Mesenchymal stem cell (in vitro differentiated cells and primary cell): Measurements from ENCODE around the gene SUSD3. TPM values are rescaled to one million over a fixed set of nuclear protein-coding genes. Genes with fewer than 3 reads are reported as not detected.

ENCODE experiments used
- DNase-seq: peaks from one replicate; pipeline ENCODE4 v3.0.0-alpha.2; 2013
- H2AFZ ChIP-seq: one replicate; pipeline ENCODE4 v1.6.1; 2013; ENCODE audit warnings: low read depth, mild to moderate bottlenecking, control low read depth, inconsistent platforms, low read length, moderate library complexity
- H2AK5ac ChIP-seq: 2 replicates; pipeline ENCODE4 v1.6.1; 2013; ENCODE audit warnings: low read length, moderate library complexity, mild to moderate bottlenecking, inconsistent platforms; ENCODE audit not compliant: severe bottlenecking
- H2BK120ac ChIP-seq: one replicate; pipeline ENCODE4 v1.6.1; 2013; ENCODE audit warnings: low read depth, mild to moderate bottlenecking, inconsistent platforms, low read length, moderate library complexity
- H2BK12ac ChIP-seq, 2 experiments: one replicate each; pipeline ENCODE4 v1.6.1; 2013; ENCODE audit warnings: inconsistent platforms in 2 of 2, low read length in 2 of 2, mild to moderate bottlenecking in 2 of 2, moderate library complexity in 2 of 2, control low read depth in 1 of 2
- H2BK15ac ChIP-seq: one replicate; pipeline ENCODE4 v1.6.1; 2013; ENCODE audit warnings: mild to moderate bottlenecking, low read depth, inconsistent platforms; ENCODE audit not compliant: poor library complexity, severe bottlenecking
- H2BK5ac ChIP-seq: 2 replicates; pipeline ENCODE4 v1.6.1; 2013; ENCODE audit warnings: low read depth, mild to moderate bottlenecking, low read length, control low read depth, inconsistent platforms; ENCODE audit not compliant: poor library complexity, severe bottlenecking
- H3K14ac ChIP-seq, 2 experiments: one replicate each; pipeline ENCODE4 v1.6.1; 2013; ENCODE audit warnings: inconsistent platforms in 2 of 2, low read length in 2 of 2, control low read depth in 1 of 2, mild to moderate bottlenecking in 1 of 2, moderate library complexity in 1 of 2
- H3K18ac ChIP-seq, 2 experiments: one replicate each; pipeline ENCODE4 v1.6.1; 2013; ENCODE audit warnings: inconsistent platforms in 2 of 2, low read length in 2 of 2, control low read depth in 1 of 2, low read depth in 1 of 2, mild to moderate bottlenecking in 1 of 2
- H3K23ac ChIP-seq, 2 experiments: one replicate each; pipeline ENCODE4 v1.6.1; 2013; ENCODE audit warnings: inconsistent platforms in 2 of 2, low read length in 2 of 2, mild to moderate bottlenecking in 2 of 2, moderate library complexity in 2 of 2, control low read depth in 1 of 2
- H3K27ac ChIP-seq: 2 replicates; pipeline ENCODE4 v1.5.1; 2013; ENCODE audit warnings: mild to moderate bottlenecking, moderate library complexity, low read length, control low read depth, inconsistent platforms; ENCODE audit not compliant: poor library complexity, severe bottlenecking
- H3K27me3 ChIP-seq, 2 experiments: 2 replicates each; pipeline versions ENCODE4 v1.6.1 to v1.7.0; 2013; ENCODE audit warnings: low read length in 2 of 2, mild to moderate bottlenecking in 2 of 2, moderate library complexity in 2 of 2, control low read depth in 1 of 2, inconsistent platforms in 1 of 2; ENCODE audit not compliant: control insufficient read depth in 1 of 2, insufficient read depth in 1 of 2
- H3K36me3 ChIP-seq, 2 experiments: 2 replicates each; pipeline versions ENCODE4 v1.6.1 to v1.7.0; 2013; ENCODE audit warnings: low read length in 2 of 2, control low read depth in 1 of 2, inconsistent platforms in 1 of 2, low read depth in 1 of 2, mild to moderate bottlenecking in 1 of 2; ENCODE audit not compliant: insufficient read depth in 2 of 2, control insufficient read depth in 1 of 2
- H3K4ac ChIP-seq, 2 experiments: one replicate each; pipeline ENCODE4 v1.6.1; 2013; ENCODE audit warnings: inconsistent platforms in 2 of 2, low read length in 2 of 2, mild to moderate bottlenecking in 2 of 2, moderate library complexity in 2 of 2, control low read depth in 1 of 2, low read depth in 1 of 2
- H3K4me1 ChIP-seq: 2 replicates; pipeline ENCODE4 v1.6.1; 2013; ENCODE audit warnings: low read depth, low read length, control low read depth; ENCODE audit not compliant: control insufficient read depth, insufficient read depth
- H3K4me2 ChIP-seq: 2 replicates; pipeline ENCODE4 v1.6.1; 2013; ENCODE audit warnings: low read length, mild to moderate bottlenecking, inconsistent platforms; ENCODE audit not compliant: poor library complexity, severe bottlenecking
- H3K4me3 ChIP-seq, 2 experiments: 2 replicates each; pipeline versions ENCODE4 v1.5.1 to v1.7.0; 2013; ENCODE audit warnings: low read length in 2 of 2, mild to moderate bottlenecking in 2 of 2, control low read depth in 1 of 2, low read depth in 1 of 2; ENCODE audit not compliant: insufficient read depth in 1 of 2
- H3K79me1 ChIP-seq: replicated peaks from 2 replicates; pipeline ENCODE4 v1.6.1; 2013; ENCODE audit warnings: mild to moderate bottlenecking, control low read depth, low read length, inconsistent platforms; ENCODE audit not compliant: poor library complexity, severe bottlenecking
- H3K9ac ChIP-seq: 2 replicates; pipeline ENCODE4 v1.7.0; 2013; ENCODE audit warnings: mild to moderate bottlenecking, low read length, moderate library complexity
- H3K9me3 ChIP-seq: 2 replicates; pipeline ENCODE4 v1.7.0; 2013; ENCODE audit warnings: mild to moderate bottlenecking, low read length; ENCODE audit not compliant: control insufficient read depth
- H4K8ac ChIP-seq: one replicate; pipeline ENCODE4 v1.6.1; 2013; ENCODE audit warnings: inconsistent platforms, mild to moderate bottlenecking, low read length, moderate library complexity
- H4K91ac ChIP-seq: one replicate; pipeline ENCODE4 v1.6.1; 2013; ENCODE audit warnings: mild to moderate bottlenecking, low read length, inconsistent platforms
- WGBS: methylation state at CpG from one replicate; pipeline ENCODE4 v1.1.7; 2013; ENCODE audit warnings: mixed read lengths; 5-methylcytosine and 5-hydroxymethylcytosine counted together
- polyA plus RNA-seq, 2 experiments: library from polyadenylated mRNA; stranded (reverse); fragments of 200-250 nt; gene quantifications; one replicate each; pipeline ENCODE4 v1.2.3, GENCODE V29; 2013

SUSD3 gene
- 0.03 TPM for polyA plus RNA-seq (2013, experiment 1 of 2)
- not detected for polyA plus RNA-seq (2013, experiment 2 of 2)

GRCh38 chr9:93058355-93059010 lies at the start of gene SUSD3:
Gene SUSD3 (plus strand): TSS chr9:93058701. CDS start chr9:93058743, 42 bp downstream.
- no peaks in the 10 kb centered on the region for H3K79me1 ChIP-seq
- peaks cover 14% of the 10 kb centered on the region for H3K4me1 ChIP-seq
- H2BK15ac ChIP-seq = peak within 1 kb of the TSS; percentile 26
- no peak within 1 kb of the TSS for H3K9ac ChIP-seq
- no peak within 1 kb of the TSS for H2AFZ ChIP-seq
- WGBS = 4% methylated on average over 46 of the region's 55 CpGs
- peaks cover 0 to 3% of the 10 kb centered on the region in 2 experiments for H3K36me3 ChIP-seq
- H3K4me2 ChIP-seq = peak within 1 kb of the TSS; percentile 59
- H3K23ac ChIP-seq = no peak within 1 kb of the TSS
- no peak within 1 kb of the TSS for H4K8ac ChIP-seq
- peaks cover 0 to 52% of the 10 kb centered on the region in 2 experiments for H3K27me3 ChIP-seq
- peak; percentile 9 for DNase-seq
- H2AK5ac ChIP-seq = no peak within 1 kb of the TSS
- no peak within 1 kb of the TSS for H2BK12ac ChIP-seq
- no peak within 1 kb of the TSS for H3K27ac ChIP-seq
- H4K91ac ChIP-seq = no peak within 1 kb of the TSS
- H3K18ac ChIP-seq = no peak within 1 kb of the TSS
- no peak within 1 kb of the TSS for H3K4ac ChIP-seq
- no peaks in the 10 kb centered on the region for H3K9me3 ChIP-seq
- H3K14ac ChIP-seq = no peak within 1 kb of the TSS
- no peak within 1 kb of the TSS for H2BK5ac ChIP-seq
- no peak within 1 kb of the TSS for H2BK120ac ChIP-seq
- H3K4me3 ChIP-seq = peak within 1 kb of the TSS; percentile 19 to 55

- no peak for DNase-seq
- H2BK12ac ChIP-seq = no peak overlapping the region
- H3K9me3 ChIP-seq = no peaks in the 10 kb centered on the region
- no peak overlapping the region for H3K18ac ChIP-seq
- H3K4me2 ChIP-seq = no peak overlapping the region
- H3K27ac ChIP-seq = no peak overlapping the region
- H2BK120ac ChIP-seq = no peak overlapping the region
- H3K36me3 ChIP-seq = no peaks in the 10 kb centered on the region
- peak overlapping the region in 1 of 2 experiments; percentile 72 for H3K14ac ChIP-seq
- no peak overlapping the region for H3K4me3 ChIP-seq
- H3K79me1 ChIP-seq = no peaks in the 10 kb centered on the region
- no peak overlapping the region for H2AK5ac ChIP-seq
- no peak overlapping the region for H4K91ac ChIP-seq
- no peak overlapping the region for H2BK15ac ChIP-seq
- peaks cover 12 to 46% of the 10 kb centered on the region in 2 experiments for H3K27me3 ChIP-seq
- 86% methylated on average over 21 of the region's 21 CpGs for WGBS
- H3K4me1 ChIP-seq = no peaks in the 10 kb centered on the region
- no peak overlapping the region for H3K4ac ChIP-seq
- no peak overlapping the region for H2AFZ ChIP-seq
- H3K23ac ChIP-seq = no peak overlapping the region
- H2BK5ac ChIP-seq = no peak overlapping the region
- no peak overlapping the region for H3K9ac ChIP-seq
- H4K8ac ChIP-seq = no peak overlapping the region
These were observed 49.0 kb upstream of the SUSD3 start for GRCh38 chr9:93009337-93010015.

- H3K14ac ChIP-seq = no peak overlapping the region
- no peak overlapping the region for H2BK12ac ChIP-seq
- no peak overlapping the region for H3K4me2 ChIP-seq
- no peaks in the 10 kb centered on the region for H3K4me1 ChIP-seq
- no peak overlapping the region for H3K4ac ChIP-seq
- H4K91ac ChIP-seq = no peak overlapping the region
- 76% methylated on average over 13 of the region's 13 CpGs for WGBS
- H3K36me3 ChIP-seq = no peaks in the 10 kb centered on the region
- no peak overlapping the region for H2BK15ac ChIP-seq
- DNase-seq = no peak
- no peak overlapping the region for H2AK5ac ChIP-seq
- no peak overlapping the region for H3K4me3 ChIP-seq
- peaks cover 9 to 42% of the 10 kb centered on the region in 2 experiments for H3K27me3 ChIP-seq
- no peaks in the 10 kb centered on the region for H3K9me3 ChIP-seq
- H3K27ac ChIP-seq = no peak overlapping the region
- no peak overlapping the region for H3K9ac ChIP-seq
- no peak overlapping the region for H2BK120ac ChIP-seq
- no peak overlapping the region for H2BK5ac ChIP-seq
- no peak overlapping the region for H4K8ac ChIP-seq
- no peaks in the 10 kb centered on the region for H3K79me1 ChIP-seq
- H3K18ac ChIP-seq = no peak overlapping the region
- no peak overlapping the region for H3K23ac ChIP-seq
- no peak overlapping the region for H2AFZ ChIP-seq
These were observed 48.4 kb upstream of the SUSD3 start for GRCh38 chr9:93010056-93010455.

GRCh38 chr9:93010704-93011103 lies 47.8 kb upstream of the SUSD3 start:
- no peak overlapping the region for H3K4ac ChIP-seq
- no peak overlapping the region for H2BK120ac ChIP-seq
- H3K79me1 ChIP-seq = no peaks in the 10 kb centered on the region
- H3K14ac ChIP-seq = no peak overlapping the region
- no peak overlapping the region for H3K9ac ChIP-seq
- no peak overlapping the region for H4K8ac ChIP-seq
- H2BK15ac ChIP-seq = no peak overlapping the region
- DNase-seq = no peak
- H3K4me2 ChIP-seq = no peak overlapping the region
- 85% methylated on average over 4 of the region's 4 CpGs for WGBS
- H4K91ac ChIP-seq = no peak overlapping the region
- H2BK12ac ChIP-seq = no peak overlapping the region
- no peak overlapping the region for H2AFZ ChIP-seq
- no peaks in the 10 kb centered on the region for H3K4me1 ChIP-seq
- H3K23ac ChIP-seq = no peak overlapping the region
- H2BK5ac ChIP-seq = no peak overlapping the region
- H3K4me3 ChIP-seq = no peak overlapping the region
- H3K27ac ChIP-seq = no peak overlapping the region
- no peaks in the 10 kb centered on the region for H3K36me3 ChIP-seq
- H3K27me3 ChIP-seq = peaks cover 6 to 37% of the 10 kb centered on the region in 2 experiments
- no peak overlapping the region for H3K18ac ChIP-seq
- H3K9me3 ChIP-seq = no peaks in the 10 kb centered on the region
- H2AK5ac ChIP-seq = no peak overlapping the region
